Measurements from ENCODE around the gene CACNA1C.

DNA sequence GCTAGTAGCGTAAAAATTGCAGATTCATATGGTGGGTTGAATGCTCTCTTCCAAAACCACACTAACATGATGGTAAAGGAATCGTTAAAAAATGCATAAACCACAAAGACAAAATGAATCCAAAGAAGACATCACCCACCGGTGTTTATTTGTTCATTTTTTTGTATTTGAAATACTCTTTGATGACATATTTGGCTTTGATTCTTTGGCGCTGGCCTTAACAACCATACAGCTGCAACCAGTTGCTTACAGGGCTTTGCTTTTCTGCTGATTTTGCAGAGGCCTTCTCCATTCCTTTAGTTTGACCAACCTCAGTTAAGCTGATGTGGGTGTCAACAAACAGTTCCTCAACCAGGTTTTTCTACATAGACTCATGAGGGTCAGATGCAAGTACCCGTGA, 103.5 kb downstream of the CACNA1C start:
- TF ChIP-seq CTCF (IDR thresholded peaks at IDR 0.05) = no peak
- TF ChIP-seq POLR2A (IDR thresholded peaks at IDR 0.05) = no peak
